Vagina (tissue), 2 donors: ENCODE data around the gene ESPN. TPM values are rescaled to one million over a fixed set of nuclear protein-coding genes. Genes with fewer than 3 reads are reported as not detected.

Experiments used
- DNase-seq, 2 donors: peaks; one replicate each; pipeline ENCODE4 v3.0.0-alpha.2; 2017; ENCODE audit errors: extremely low spot score in 2 of 2
- H3K27ac ChIP-seq: fragments of 200-600 bp; sonication (generic); one replicate; pipeline ENCODE4 v1.5.1; 2019
- H3K27me3 ChIP-seq: fragments of 200-600 bp; sonication (generic); one replicate; pipeline ENCODE4 v1.5.1; 2019
- H3K36me3 ChIP-seq, 2 donors: fragments of 200-600 bp; sonication (generic); one replicate each; pipeline ENCODE4 v1.5.1; 2017 to 2019
- H3K4me1 ChIP-seq: fragments of 200-600 bp; sonication (generic); one replicate; pipeline ENCODE4 v1.5.1; 2019
- H3K4me3 ChIP-seq, 2 donors: fragments of 200-600 bp; sonication (generic); 1 replicate in 1 of 2; 2 replicates in 1 of 2; pipeline ENCODE4 v1.5.1; 2016 to 2019
- H3K9me3 ChIP-seq: fragments of 200-600 bp; sonication (generic); one replicate; pipeline ENCODE4 v1.5.1; 2019
- POLR2A ChIP-seq, 2 donors: fragments of 450-650 bp; IDR thresholded peaks; one replicate each; pipeline ENCODE4 v1.6.1; 2017; ENCODE audit warnings: antibody characterized with exemption in 2 of 2, mild to moderate bottlenecking in 2 of 2, moderate library complexity in 2 of 2
- POLR2AphosphoS5 ChIP-seq, 2 donors: sonication (generic); formaldehyde crosslinking; IDR thresholded peaks; one replicate each; pipeline ENCODE4 v1.9.0; 2017; ENCODE audit warnings: antibody characterized with exemption in 2 of 2, mild to moderate bottlenecking in 2 of 2, low read depth in 1 of 2; ENCODE audit not compliant: insufficient read depth in 1 of 2
- intact Hi-C: fragments of 100-400 bp; cut with DNase I; formaldehyde crosslinking; loops from one replicate; pipeline ENCODE4 v1.15.1; 2023
- total RNA-seq: library from RNA; depleted of rRNA; stranded (reverse); fragments of >200 nt; gene quantifications from one replicate; pipeline ENCODE4 v1.2.3, GENCODE V29; 2016
- TF ChIP-seq, protein P1 (sequence below), 3 experiments: fragments of 450-650 bp in 2 of 3; fragments of 200-600 bp in 1 of 3; sonication (generic) in 1 of 3; IDR thresholded peaks; one replicate each; pipeline ENCODE4 v1.5.1; 2017 to 2019; ENCODE audit warnings: antibody characterized with exemption in 3 of 3, mild to moderate bottlenecking in 2 of 3, moderate library complexity in 2 of 3

Gene ESPN
- total RNA-seq, 1 donor from 2014 or later: 77.1 TPM

- peaks cover 0 to 13% of the 10 kb centered on the region in 2 donors for H3K36me3 ChIP-seq
- H3K4me3 ChIP-seq: peak overlapping the region; percentile 25 to 35
- no peak overlapping the region for H3K27ac ChIP-seq
- no peaks in the 10 kb centered on the region for H3K9me3 ChIP-seq
- no peak for DNase-seq
- intact Hi-C loops: no loop called here
- H3K4me1 ChIP-seq: peaks cover 15% of the 10 kb centered on the region
- peaks cover 3% of the 10 kb centered on the region for H3K27me3 ChIP-seq
- no peak for TF ChIP-seq POLR2A (IDR thresholded peaks at IDR 0.05)
- TF ChIP-seq POLR2AphosphoS5 (IDR thresholded peaks at IDR 0.05; ENCODE audit: insufficient read depth in 1 of 2, low read depth in 1 of 2): no peak
- TF ChIP-seq, protein P1, sequence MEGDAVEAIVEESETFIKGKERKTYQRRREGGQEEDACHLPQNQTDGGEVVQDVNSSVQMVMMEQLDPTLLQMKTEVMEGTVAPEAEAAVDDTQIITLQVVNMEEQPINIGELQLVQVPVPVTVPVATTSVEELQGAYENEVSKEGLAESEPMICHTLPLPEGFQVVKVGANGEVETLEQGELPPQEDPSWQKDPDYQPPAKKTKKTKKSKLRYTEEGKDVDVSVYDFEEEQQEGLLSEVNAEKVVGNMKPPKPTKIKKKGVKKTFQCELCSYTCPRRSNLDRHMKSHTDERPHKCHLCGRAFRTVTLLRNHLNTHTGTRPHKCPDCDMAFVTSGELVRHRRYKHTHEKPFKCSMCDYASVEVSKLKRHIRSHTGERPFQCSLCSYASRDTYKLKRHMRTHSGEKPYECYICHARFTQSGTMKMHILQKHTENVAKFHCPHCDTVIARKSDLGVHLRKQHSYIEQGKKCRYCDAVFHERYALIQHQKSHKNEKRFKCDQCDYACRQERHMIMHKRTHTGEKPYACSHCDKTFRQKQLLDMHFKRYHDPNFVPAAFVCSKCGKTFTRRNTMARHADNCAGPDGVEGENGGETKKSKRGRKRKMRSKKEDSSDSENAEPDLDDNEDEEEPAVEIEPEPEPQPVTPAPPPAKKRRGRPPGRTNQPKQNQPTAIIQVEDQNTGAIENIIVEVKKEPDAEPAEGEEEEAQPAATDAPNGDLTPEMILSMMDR (IDR thresholded peaks at IDR 0.05): no peak
These were observed 35.3 kb downstream of the ESPN start for GRCh38 chr1:6459850-6460265.

DNA sequence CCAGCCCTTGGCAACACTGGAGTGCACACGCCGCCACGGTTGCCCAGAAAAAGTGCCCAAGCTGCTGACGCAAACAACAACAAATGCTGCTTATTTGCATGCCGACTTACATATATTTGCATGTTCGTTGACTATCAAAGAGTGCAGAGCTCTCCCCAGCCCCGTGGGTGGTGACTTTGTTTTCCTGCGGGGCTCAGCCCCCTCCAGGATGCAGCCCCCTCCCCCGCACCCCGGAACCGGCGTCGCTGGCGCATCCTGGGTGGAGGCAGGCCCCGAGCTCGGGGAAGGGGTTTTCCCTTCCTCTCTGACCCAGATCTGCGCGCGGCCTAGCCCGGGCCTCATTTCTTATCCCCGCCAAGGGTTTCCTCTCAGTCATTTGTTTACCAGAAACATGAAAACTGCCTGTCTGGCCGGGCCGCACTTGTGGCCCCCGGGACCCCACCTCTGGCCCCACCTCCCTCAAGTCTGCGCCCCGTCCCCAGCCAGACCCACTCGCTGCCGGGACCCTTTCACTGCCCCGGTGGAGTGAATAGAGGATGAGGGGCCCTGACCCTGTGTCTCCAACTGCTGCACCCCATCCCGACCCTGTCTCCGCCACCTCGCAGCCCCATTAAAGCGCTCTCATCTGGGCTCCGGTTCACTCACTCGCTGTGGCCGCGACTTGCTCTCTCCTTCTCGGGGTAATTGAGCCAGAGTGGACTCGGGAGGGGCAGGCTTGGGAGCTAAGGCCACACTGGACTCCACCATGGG lies 35.9 kb downstream of the ESPN start:
- Histone ChIP-seq H3K4me1 (peaks cover 15% of the 10 kb centered on the region), H3K4me3 (peak overlapping the region; percentile 25 to 35), H3K36me3 (peaks cover 0 to 13% of the 10 kb centered on the region in 2 donors), H3K9me3 (no peaks in the 10 kb centered on the region), H3K27me3 (peaks cover 3% of the 10 kb centered on the region), H3K27ac (no peak overlapping the region)
- intact Hi-C loops: no loop called here
- no peak for DNase-seq
- TF ChIP-seq POLR2A (IDR thresholded peaks at IDR 0.05): no peak
- TF ChIP-seq, protein P1 (IDR thresholded peaks at IDR 0.05): no peak
- no peak for TF ChIP-seq POLR2AphosphoS5 (IDR thresholded peaks at IDR 0.05; ENCODE audit: insufficient read depth in 1 of 2, low read depth in 1 of 2)

DNA sequence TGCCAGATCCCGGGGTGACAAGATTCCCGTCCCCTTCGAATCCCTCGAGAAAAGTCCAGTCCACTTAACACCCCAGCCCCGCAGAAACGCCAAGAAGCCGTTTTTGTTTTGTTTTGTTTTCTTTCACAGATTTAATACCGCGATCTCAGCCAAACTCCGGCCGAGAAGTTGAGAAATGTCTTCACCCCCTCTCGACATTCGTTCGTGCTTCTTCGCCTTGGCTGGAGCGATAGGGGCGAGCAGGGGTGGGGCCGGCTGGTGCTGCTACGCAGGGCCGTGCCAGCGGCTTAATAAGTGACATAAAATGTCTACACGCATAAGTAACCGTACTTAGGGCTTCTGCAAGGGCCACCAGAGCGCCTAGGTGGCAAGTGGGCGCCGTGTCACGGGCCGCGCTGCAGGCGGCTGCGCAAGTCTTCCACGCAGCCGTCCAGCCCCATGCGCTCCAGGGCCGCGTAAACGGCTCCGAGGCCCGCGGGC lies 36.5 kb downstream of the ESPN start:
- no peak for TF ChIP-seq POLR2AphosphoS5 (IDR thresholded peaks at IDR 0.05; ENCODE audit: insufficient read depth in 1 of 2, low read depth in 1 of 2)
- TF ChIP-seq, protein P1 (IDR thresholded peaks at IDR 0.05): no peak
- TF ChIP-seq POLR2A (IDR thresholded peaks at IDR 0.05): no peak
- no peak for DNase-seq
- Histone ChIP-seq H3K27me3 (no peaks in the 10 kb centered on the region), H3K36me3 (peaks cover 0 to 13% of the 10 kb centered on the region in 2 donors), H3K4me3 (peak overlapping the region; percentile 25 to 35), H3K27ac (no peak overlapping the region), H3K4me1 (peaks cover 15% of the 10 kb centered on the region), H3K9me3 (no peaks in the 10 kb centered on the region)
- intact Hi-C loops: no loop called here

GRCh38 chr1:6461538-6462411 lies 37.2 kb downstream of the ESPN start:
- Histone ChIP-seq H3K4me1 (peaks cover 15% of the 10 kb centered on the region), H3K4me3 (peak overlapping the region in 1 of 2 donors; percentile 35), H3K9me3 (no peaks in the 10 kb centered on the region), H3K27me3 (no peaks in the 10 kb centered on the region), H3K27ac (no peak overlapping the region), H3K36me3 (peaks cover 0 to 13% of the 10 kb centered on the region in 2 donors)
- intact Hi-C loops: no loop called here
- no peak for DNase-seq
- TF ChIP-seq POLR2AphosphoS5 (IDR thresholded peaks at IDR 0.05; ENCODE audit: insufficient read depth in 1 of 2, low read depth in 1 of 2) (no peak), POLR2A (IDR thresholded peaks at IDR 0.05) (no peak)
- TF ChIP-seq, protein P1 (IDR thresholded peaks at IDR 0.05): no peak
